Neural crest cell (in vitro differentiated cells): ENCODE results near the gene ATP5F1A. TPM values are rescaled to one million over a fixed set of nuclear protein-coding genes. Genes with fewer than 3 reads are reported as not detected.
"Not testable (repeated sequence)": the region's sequence is repeated elsewhere in the genome, so short reads cannot be mapped to it uniquely, and the experiment has no call there.

Source experiments
- DNase-seq: peaks from one replicate; pipeline ENCODE4 v3.0.0; 2021; ENCODE audit warnings: low read depth, mixed read lengths, low spot score
- H3K27ac Mint-ChIP-seq: one replicate; pipeline ENCODE4 v1.8.0; 2021; ENCODE audit warnings: mild to moderate bottlenecking, mixed read lengths; ENCODE audit not compliant: unreplicated experiment
- H3K27me3 Mint-ChIP-seq: 2 replicates; pipeline ENCODE4 v1.8.0; 2021; ENCODE audit warnings: low read depth, mild to moderate bottlenecking, mixed read lengths
- H3K36me3 Mint-ChIP-seq: 2 replicates; pipeline ENCODE4 v1.8.0; 2021; ENCODE audit warnings: low read depth, mild to moderate bottlenecking, mixed read lengths
- H3K4me1 Mint-ChIP-seq: 2 replicates; pipeline ENCODE4 v1.8.0; 2021; ENCODE audit warnings: mixed read lengths
- H3K4me3 Mint-ChIP-seq: one replicate; pipeline ENCODE4 v1.8.0; 2021; ENCODE audit warnings: mild to moderate bottlenecking, mixed read lengths
- H3K9me3 Mint-ChIP-seq: 2 replicates; pipeline ENCODE4 v1.8.0; 2021; ENCODE audit warnings: mixed read lengths
- total RNA-seq: library from RNA; stranded (reverse); gene quantifications from 2 replicates; pipeline ENCODE4 v1.2.1, GENCODE V29; 2021
- TF ChIP-seq, protein P1 (sequence below): fragments of 200-600 bp; sonication (generic); conservative IDR thresholded peaks from 2 replicates; pipeline ENCODE4 v1.5.0; 2021; ENCODE audit warnings: antibody characterized with exemption, mild to moderate bottlenecking

Gene ATP5F1A
- total RNA-seq, 1 donor from 2014 or later = 508 TPM

DNA sequence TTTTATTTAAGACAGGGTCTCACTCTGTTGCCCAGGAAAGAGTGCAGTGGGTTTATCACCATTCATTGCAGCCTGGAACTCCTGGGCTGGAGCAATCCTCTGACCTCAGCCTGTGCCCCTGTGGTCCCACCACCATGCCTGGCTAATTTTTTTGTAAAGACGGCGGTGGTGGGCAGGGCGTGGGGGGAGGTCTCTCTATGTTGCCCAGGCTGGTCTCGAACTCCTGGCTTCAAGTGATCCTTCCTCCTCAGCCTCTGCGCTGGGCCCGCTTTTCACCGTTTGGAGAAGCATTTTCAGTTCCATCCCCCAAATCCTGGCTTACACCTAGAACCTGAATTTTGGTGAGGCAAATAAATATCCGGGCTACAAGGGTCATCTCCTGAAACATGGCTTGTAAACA, 1.4 kb upstream of the ATP5F1A start:
- Mint-ChIP-seq H3K9me3 (no peaks in the 10 kb centered on the region), H3K36me3 (peaks cover 4% of the 10 kb centered on the region), H3K4me1 (peaks cover 23% of the 10 kb centered on the region), H3K27ac (no peak overlapping the region), H3K4me3 (peak overlapping the region; percentile 65), H3K27me3 (no peaks in the 10 kb centered on the region)
- TF ChIP-seq, protein P1, sequence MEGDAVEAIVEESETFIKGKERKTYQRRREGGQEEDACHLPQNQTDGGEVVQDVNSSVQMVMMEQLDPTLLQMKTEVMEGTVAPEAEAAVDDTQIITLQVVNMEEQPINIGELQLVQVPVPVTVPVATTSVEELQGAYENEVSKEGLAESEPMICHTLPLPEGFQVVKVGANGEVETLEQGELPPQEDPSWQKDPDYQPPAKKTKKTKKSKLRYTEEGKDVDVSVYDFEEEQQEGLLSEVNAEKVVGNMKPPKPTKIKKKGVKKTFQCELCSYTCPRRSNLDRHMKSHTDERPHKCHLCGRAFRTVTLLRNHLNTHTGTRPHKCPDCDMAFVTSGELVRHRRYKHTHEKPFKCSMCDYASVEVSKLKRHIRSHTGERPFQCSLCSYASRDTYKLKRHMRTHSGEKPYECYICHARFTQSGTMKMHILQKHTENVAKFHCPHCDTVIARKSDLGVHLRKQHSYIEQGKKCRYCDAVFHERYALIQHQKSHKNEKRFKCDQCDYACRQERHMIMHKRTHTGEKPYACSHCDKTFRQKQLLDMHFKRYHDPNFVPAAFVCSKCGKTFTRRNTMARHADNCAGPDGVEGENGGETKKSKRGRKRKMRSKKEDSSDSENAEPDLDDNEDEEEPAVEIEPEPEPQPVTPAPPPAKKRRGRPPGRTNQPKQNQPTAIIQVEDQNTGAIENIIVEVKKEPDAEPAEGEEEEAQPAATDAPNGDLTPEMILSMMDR = no peak
- no peak for DNase-seq

DNA sequence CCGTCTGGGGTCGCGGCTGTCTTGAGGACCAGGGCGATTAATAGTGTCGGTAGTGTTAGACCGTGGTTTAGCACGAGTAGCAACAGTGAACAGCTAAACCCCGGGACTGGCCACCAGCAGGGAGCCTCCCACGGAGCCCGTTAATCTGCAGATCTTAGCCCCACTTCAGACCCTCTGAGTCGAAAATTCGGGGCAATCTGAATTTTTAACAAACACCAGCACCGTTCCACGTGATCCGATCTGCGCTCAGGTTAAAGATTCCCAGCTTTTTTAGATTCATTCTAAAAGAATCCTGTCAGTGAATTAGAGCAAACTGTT, 479 bp upstream of the ATP5F1A start:
- H3K27me3 Mint-ChIP-seq = no peaks in the 10 kb centered on the region
- TF ChIP-seq, protein P1 = no peak
- peak overlapping the region; percentile 99 for H3K27ac Mint-ChIP-seq
- H3K4me3 Mint-ChIP-seq = peak overlapping the region; percentile 92
- peaks cover 7% of the 10 kb centered on the region for H3K36me3 Mint-ChIP-seq
- H3K9me3 Mint-ChIP-seq = no peaks in the 10 kb centered on the region
- H3K4me1 Mint-ChIP-seq = peaks cover 18% of the 10 kb centered on the region
- DNase-seq = no peak

DNA sequence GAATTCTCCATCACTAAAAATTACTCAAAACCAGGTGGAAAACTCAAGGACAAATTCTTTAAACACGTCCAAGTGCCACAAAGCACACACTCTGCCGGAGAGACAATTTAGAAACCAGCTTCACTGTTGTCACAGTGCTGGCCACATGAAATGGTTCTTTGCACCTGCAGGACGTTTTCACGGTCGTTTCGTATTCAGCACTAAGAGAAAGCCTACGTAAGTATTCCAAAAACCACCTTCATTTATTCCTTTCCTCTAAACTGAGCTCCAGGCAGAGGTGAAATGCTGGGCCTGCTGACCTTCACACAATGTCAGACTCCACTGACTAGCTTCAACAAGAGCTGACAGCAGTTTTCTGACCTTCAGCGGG, 680 bp downstream of the ATP5F1A start:
- DNase-seq = no peak
- Mint-ChIP-seq H3K27ac (peak overlapping the region; percentile 92), H3K36me3 (peaks cover 7% of the 10 kb centered on the region), H3K9me3 (no peaks in the 10 kb centered on the region), H3K4me1 (peaks cover 18% of the 10 kb centered on the region), H3K4me3 (peak overlapping the region; percentile 92), H3K27me3 (no peaks in the 10 kb centered on the region)
- TF ChIP-seq, protein P1 = no peak

DNA sequence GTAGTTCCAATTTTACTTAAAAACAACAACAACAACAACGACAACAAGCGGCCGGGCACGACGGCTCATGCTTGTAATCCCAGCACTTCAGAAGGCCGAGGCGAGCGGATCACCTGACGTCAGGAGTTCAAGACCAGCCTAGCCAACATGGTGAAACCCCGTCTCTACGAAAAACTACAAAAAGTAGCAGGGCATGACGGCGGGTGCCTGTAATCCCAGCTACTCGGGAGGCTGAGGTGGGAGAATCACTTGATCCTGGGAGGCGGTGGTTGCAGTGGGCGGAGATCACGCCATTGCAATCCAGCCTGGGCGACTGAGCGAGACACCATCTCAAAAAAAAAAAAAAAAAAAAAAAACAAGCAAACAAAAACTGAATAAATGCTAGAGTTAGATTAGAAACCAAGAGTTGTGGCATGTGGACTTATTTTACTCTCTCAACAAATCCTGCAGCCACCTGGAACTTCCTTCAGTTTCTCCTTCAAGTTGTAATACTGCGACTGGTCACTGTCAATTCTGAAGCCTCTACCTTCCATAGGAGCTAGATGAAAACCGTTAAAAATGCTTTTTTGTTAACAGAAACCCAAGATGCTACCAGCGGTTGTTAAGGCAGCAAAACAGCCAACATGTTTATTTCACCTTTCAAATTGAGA, 1.3 kb downstream of the ATP5F1A start:
- TF ChIP-seq, protein P1 = no peak
- no peaks in the 10 kb centered on the region for H3K9me3 Mint-ChIP-seq
- no peak for DNase-seq
- peaks cover 18% of the 10 kb centered on the region for H3K4me1 Mint-ChIP-seq
- peaks cover 8% of the 10 kb centered on the region for H3K36me3 Mint-ChIP-seq
- peak overlapping the region; percentile 92 for H3K4me3 Mint-ChIP-seq
- peak overlapping the region; percentile 92 for H3K27ac Mint-ChIP-seq
- no peaks in the 10 kb centered on the region for H3K27me3 Mint-ChIP-seq

DNA sequence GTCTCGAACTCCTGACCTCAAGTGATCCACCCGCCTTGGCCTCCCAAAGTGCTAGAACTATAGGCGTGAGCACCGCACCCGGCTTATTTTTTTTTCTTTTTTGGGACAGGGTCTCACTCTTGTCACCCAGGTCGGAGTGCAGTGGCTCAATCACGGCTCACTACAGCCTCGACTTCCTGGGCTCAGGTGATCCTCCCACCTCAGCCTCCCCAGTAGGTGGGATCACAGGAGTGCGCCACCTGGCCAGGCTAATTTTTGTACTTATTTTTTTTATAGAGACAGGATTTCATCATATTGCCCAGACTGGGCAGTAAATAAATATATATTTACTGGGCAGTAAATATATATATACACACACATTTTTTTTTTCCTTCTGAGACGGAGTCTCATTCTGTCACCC, 2.6 kb downstream of the ATP5F1A start:
- H3K4me1 Mint-ChIP-seq = peaks cover 18% of the 10 kb centered on the region
- H3K27ac Mint-ChIP-seq = no peak overlapping the region
- no peaks in the 10 kb centered on the region for H3K27me3 Mint-ChIP-seq
- no peak overlapping the region for H3K4me3 Mint-ChIP-seq
- peaks cover 18% of the 10 kb centered on the region for H3K36me3 Mint-ChIP-seq
- no peak for DNase-seq
- TF ChIP-seq, protein P1 = no peak
- no peaks in the 10 kb centered on the region for H3K9me3 Mint-ChIP-seq

DNA sequence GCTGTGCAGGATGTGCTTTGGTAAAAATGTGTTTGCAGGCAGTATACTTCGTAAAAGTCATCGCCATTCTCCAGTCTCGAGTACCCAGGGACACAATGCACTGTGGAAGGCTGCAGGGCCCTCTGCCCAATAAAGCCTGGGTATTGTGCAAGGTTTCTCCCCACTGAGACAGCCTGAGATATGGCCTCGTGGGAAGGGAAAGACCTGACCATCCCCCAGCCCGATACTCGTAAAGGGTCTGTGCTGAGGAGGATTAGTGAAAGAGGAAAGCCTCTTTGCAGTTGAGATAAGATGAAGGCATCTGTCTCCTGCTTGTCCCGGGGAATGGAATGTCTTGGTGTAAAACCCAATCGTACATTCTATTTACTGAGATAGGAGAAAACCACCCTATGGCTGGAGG, 9.6 kb downstream of the ATP5F1A start:
- H3K36me3 Mint-ChIP-seq = peaks cover 49% of the 10 kb centered on the region
- not testable (repeated sequence) for DNase-seq, H3K9me3 Mint-ChIP-seq, H3K4me3 Mint-ChIP-seq, H3K27me3 Mint-ChIP-seq, H3K27ac Mint-ChIP-seq, H3K4me1 Mint-ChIP-seq
